Right lobe of liver (tissue), 6 donors: ENCODE data around the gene ANAPC15. TPM values are rescaled to one million over a fixed set of nuclear protein-coding genes. Genes with fewer than 3 reads are reported as not detected.

Source experiments
- ATAC-seq, 4 donors: fragments of 200-7000 bp; cut with Tn5 transposase; one replicate each; pipeline ENCODE4 v1.9.1; 2020; ENCODE audit warnings: mild to moderate bottlenecking in 4 of 4, moderate library complexity in 4 of 4
- DNase-seq, 3 donors: peaks; one replicate each; pipeline ENCODE4 v3.0.0-alpha.2; 2020
- H3K27ac ChIP-seq, 3 donors: fragments of 200-600 bp; one replicate each; pipeline ENCODE4 v1.8.0; 2022
- H3K27me3 ChIP-seq, 2 donors: fragments of 200-600 bp; one replicate each; pipeline ENCODE4 v1.8.0; 2022
- H3K36me3 ChIP-seq, 4 donors: fragments of 200-600 bp; sonication (generic) in 1 of 4; one replicate each; pipeline versions ENCODE4 v1.5.1 to v1.8.0; 2017 to 2022; ENCODE audit warnings: control low read depth in 1 of 4
- H3K4me1 ChIP-seq, 4 donors: fragments of 200-600 bp; sonication (generic) in 1 of 4; one replicate each; pipeline versions ENCODE4 v1.5.1 to v1.8.0; 2017 to 2022; ENCODE audit warnings: control low read depth in 1 of 4
- H3K4me3 ChIP-seq, 3 donors: fragments of 200-600 bp; one replicate each; pipeline ENCODE4 v1.8.0; 2022
- H3K9me3 ChIP-seq, 4 donors: fragments of 200-600 bp; sonication (generic) in 1 of 4; one replicate each; pipeline versions ENCODE4 v1.5.1 to v1.8.0; 2017 to 2022; ENCODE audit warnings: control low read depth in 1 of 4
- CTCF ChIP-seq, 4 donors: fragments of 200-600 bp in 3 of 4; fragments of 450-650 bp in 1 of 4; IDR thresholded peaks; one replicate each; pipeline versions ENCODE4 v1.5.1 to v1.8.0; 2016 to 2022; ENCODE audit warnings: antibody characterized with exemption in 4 of 4, mild to moderate bottlenecking in 2 of 4
- POLR2A ChIP-seq: fragments of 450-650 bp; IDR thresholded peaks from one replicate; pipeline ENCODE4 v1.6.1; 2017; ENCODE audit warnings: antibody characterized with exemption, mild to moderate bottlenecking
- WGBS: methylation state at CpG from one replicate; pipeline ENCODE4 v1.1.6; 2018; ENCODE audit warnings: low coverage, low lambda C conversion rate; ENCODE audit not compliant: insufficient coverage; ENCODE audit errors: missing lambda C conversion rate; 5-methylcytosine and 5-hydroxymethylcytosine counted together
- intact Hi-C, 2 donors: fragments of 100-400 bp; cut with DNase I; formaldehyde crosslinking; loops; one replicate each; pipeline versions ENCODE4 v1.11.2 to v1.14.1; 2022
- total RNA-seq, 6 experiments: library from RNA; depleted of rRNA in 2 of 6; stranded (reverse); fragments of >200 nt in 2 of 6; fragmentation: NEBNext Ultra II Directional in 3 of 6; extraction: Animal tissue kit (Norgen Biotek cat#: 25700) in 3 of 6; gene quantifications; one replicate each; pipeline versions ENCODE4 v1.1.0 to v1.2.4, GENCODE V29; 2016 to 2023
- donor health status: DM: no; HTN: yes; CAD: no.
- donor health status: DM: no; HTN: no; CAD: no.
- donor health status: DM: no; HTN: no; CAD: no.
- donor health status: DM: no; HTN: yes; CAD: no.
- donor health status: DM: no; HTN: yes; CAD: no.

Gene ANAPC15
- total RNA-seq, 6 experiments from 2014 or later = 11.8 to 17.0 (median 14.2) TPM

- H3K4me1 ChIP-seq = peaks cover 0 to 20% (median 6%) of the 10 kb centered on the region in 4 donors
- no peaks in the 10 kb centered on the region for H3K27me3 ChIP-seq
- 64% methylated on average over 3 of the region's 3 CpGs for WGBS
- H3K9me3 ChIP-seq = no peaks in the 10 kb centered on the region
- TF ChIP-seq CTCF (IDR thresholded peaks at IDR 0.05) (no peak), POLR2A (no peak)
- H3K4me3 ChIP-seq = no peak overlapping the region
- H3K36me3 ChIP-seq = no peaks in the 10 kb centered on the region
- peak in 1 of 4 donors; percentile 42 for ATAC-seq
- H3K27ac ChIP-seq = no peak overlapping the region
- intact Hi-C loops = no loop called here
- DNase-seq = no peak
Measured at GRCh38 chr11:72072348-72072747, 40.1 kb downstream of the ANAPC15 start.

- H3K4me1 ChIP-seq = peaks cover 0 to 28% (median 6%) of the 10 kb centered on the region in 4 donors
- no peak for ATAC-seq
- DNase-seq = no peak
Measured at GRCh38 chr11:72070491-72070890, 42.0 kb downstream of the ANAPC15 start.

GRCh38 chr11:72069787-72070251, 42.7 kb downstream of the ANAPC15 start:
- ATAC-seq (peak; percentile 99 to 100 (median 99)), DNase-seq (peak; percentile 84 to 85 (median 84))
- Histone ChIP-seq H3K36me3 (no peaks in the 10 kb centered on the region), H3K4me3 (no peak overlapping the region), H3K9me3 (no peaks in the 10 kb centered on the region), H3K4me1 (peaks cover 0 to 28% (median 6%) of the 10 kb centered on the region in 4 donors), H3K27ac (peak overlapping the region; percentile 27 to 78 (median 63)), H3K27me3 (no peaks in the 10 kb centered on the region)
- 0% methylated on average over 2 of the region's 2 CpGs for WGBS
- intact Hi-C loops = no loop called here
- no peak for TF ChIP-seq CTCF (IDR thresholded peaks at IDR 0.05)
- peak; percentile 39 for TF ChIP-seq POLR2A

More at GRCh38 chr11:72070491-72070890, 42.0 kb downstream of the ANAPC15 start:
- Histone ChIP-seq H3K9me3 (no peaks in the 10 kb centered on the region), H3K27ac (peak overlapping the region; percentile 27 to 78 (median 63)), H3K36me3 (no peaks in the 10 kb centered on the region), H3K27me3 (no peaks in the 10 kb centered on the region), H3K4me3 (no peak overlapping the region)
- TF ChIP-seq POLR2A (no peak), CTCF (IDR thresholded peaks at IDR 0.05) (no peak)
- intact Hi-C loops = no loop called here
- WGBS = 90% methylated on average over 6 of the region's 7 CpGs

- Histone ChIP-seq H3K27me3 (no peaks in the 10 kb centered on the region), H3K36me3 (no peaks in the 10 kb centered on the region), H3K4me3 (no peak overlapping the region), H3K4me1 (peaks cover 0 to 28% (median 6%) of the 10 kb centered on the region in 4 donors), H3K27ac (peak overlapping the region in 2 of 3 donors; percentile 63 to 78), H3K9me3 (no peaks in the 10 kb centered on the region)
- intact Hi-C loops = no loop called here
- no peak for DNase-seq
- peak in 2 of 4 donors; percentile 14 to 25 for ATAC-seq
- TF ChIP-seq CTCF (IDR thresholded peaks at IDR 0.05) = no peak
- no peak for TF ChIP-seq POLR2A
Measured at GRCh38 chr11:72069200-72069599, 43.3 kb downstream of the ANAPC15 start.

GRCh38 chr11:72067676-72068075, 44.8 kb downstream of the ANAPC15 start:
- no peaks in the 10 kb centered on the region for H3K27me3 ChIP-seq
- no peak overlapping the region for H3K4me3 ChIP-seq
- DNase-seq (no peak), ATAC-seq (no peak)
- intact Hi-C loops = no loop called here
- H3K9me3 ChIP-seq = no peaks in the 10 kb centered on the region
- H3K36me3 ChIP-seq = no peaks in the 10 kb centered on the region
- peaks cover 0 to 28% (median 6%) of the 10 kb centered on the region in 4 donors for H3K4me1 ChIP-seq
- no peak for TF ChIP-seq POLR2A
- no peak for TF ChIP-seq CTCF (IDR thresholded peaks at IDR 0.05)
- no peak overlapping the region for H3K27ac ChIP-seq
